ENCODE results near the gene NTNG2. TPM values are rescaled to one million over a fixed set of nuclear protein-coding genes. Genes with fewer than 3 reads are reported as not detected.
A peak's percentile ranks its signal among the peaks of the same experiment; 100 is the strongest.

The NTNG2 gene
- total RNA-seq, 2 donors from 2014 or later: 5.0 to 6.5 TPM

DNA sequence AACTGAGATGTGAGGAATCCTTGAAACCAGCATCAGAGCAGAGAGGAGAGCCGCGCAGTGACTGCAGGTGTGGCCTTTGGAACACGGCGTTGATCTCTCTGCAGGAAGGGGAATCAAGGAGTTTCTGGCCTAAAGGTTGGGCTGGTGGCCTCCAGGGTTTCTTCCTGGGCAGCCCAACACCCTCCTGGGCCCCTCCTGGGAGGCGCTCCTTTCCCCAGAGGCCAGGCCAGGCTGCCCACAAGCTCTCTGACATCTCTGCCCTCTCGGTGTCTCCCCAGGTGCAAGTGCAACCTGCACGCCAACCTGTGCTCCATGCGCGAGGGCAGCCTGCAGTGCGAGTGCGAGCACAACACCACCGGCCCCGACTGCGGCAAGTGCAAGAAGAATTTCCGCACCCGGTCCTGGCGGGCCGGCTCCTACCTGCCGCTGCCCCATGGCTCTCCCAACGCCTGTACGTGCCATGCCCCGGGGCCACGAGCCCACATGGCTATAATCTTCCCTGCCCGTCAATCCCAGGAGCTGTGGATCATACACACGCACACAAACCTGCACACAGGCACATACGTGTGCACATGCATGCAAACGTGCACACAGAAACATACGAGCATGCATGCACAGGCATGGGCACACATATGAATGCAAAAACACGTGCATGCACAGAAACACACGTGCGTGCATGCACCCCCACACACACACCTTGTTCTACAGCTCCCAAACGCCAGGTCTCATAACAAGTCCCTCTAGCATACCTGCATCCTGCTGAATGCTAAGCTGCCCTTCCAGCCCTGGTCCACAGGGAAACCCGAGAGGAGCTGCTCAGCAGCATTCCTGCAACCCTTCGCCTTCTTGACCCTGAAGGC lies 64.9 kb downstream of the NTNG2 start:
- DNase-seq (no peak), ATAC-seq (no peak)
- intact Hi-C loops (cut with DNase I): no loop called here

DNA sequence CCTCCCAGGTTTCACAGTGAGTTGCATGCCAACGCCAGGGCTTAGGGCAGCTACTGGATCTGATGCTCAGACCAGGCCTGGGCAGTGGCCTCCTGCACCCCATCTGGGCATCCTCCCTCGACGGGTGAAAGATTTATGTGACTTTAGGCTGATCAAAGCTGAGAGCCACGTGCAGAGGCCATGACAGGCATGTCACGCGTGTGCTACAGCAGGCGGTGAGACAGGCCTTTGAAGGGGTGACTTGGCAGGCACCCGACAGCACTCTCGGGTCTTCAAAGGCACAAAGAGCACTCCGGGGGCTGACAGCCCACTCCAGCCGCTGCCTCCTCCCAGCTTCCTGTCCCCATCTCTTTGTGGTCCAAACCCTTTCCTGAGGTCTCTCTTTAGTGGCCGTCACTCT lies 66.2 kb downstream of the NTNG2 start:
- ATAC-seq (no peak), DNase-seq (no peak)
- intact Hi-C loops (cut with DNase I): no loop called here

DNA sequence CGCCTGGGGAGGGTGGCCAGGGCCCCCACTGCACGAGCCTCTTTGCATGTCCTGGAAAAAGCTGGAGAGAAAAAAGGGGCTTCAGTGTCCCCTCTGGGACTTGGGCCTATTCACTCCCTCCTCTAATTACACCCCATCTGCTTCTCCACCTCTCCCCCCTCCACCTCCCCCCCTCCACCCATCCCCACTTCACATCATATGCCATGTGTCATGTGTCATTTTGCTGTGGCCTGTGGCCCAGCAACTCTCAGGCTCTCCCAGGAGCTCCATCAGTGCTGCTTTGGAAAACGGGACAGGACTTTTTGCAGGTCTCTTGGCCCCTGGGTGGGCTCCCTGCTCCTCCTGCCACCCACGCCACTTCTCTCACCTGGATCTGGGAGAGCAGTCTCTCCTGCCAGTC lies 68.7 kb downstream of the NTNG2 start:
- intact Hi-C loops (cut with DNase I): loop anchor here (5.0 to 10.0 kb wide), 4 partner anchors 58 to 466 kb away; no protein-coding TSS in a partner anchor
- ATAC-seq (no peak), DNase-seq (no peak)

DNA sequence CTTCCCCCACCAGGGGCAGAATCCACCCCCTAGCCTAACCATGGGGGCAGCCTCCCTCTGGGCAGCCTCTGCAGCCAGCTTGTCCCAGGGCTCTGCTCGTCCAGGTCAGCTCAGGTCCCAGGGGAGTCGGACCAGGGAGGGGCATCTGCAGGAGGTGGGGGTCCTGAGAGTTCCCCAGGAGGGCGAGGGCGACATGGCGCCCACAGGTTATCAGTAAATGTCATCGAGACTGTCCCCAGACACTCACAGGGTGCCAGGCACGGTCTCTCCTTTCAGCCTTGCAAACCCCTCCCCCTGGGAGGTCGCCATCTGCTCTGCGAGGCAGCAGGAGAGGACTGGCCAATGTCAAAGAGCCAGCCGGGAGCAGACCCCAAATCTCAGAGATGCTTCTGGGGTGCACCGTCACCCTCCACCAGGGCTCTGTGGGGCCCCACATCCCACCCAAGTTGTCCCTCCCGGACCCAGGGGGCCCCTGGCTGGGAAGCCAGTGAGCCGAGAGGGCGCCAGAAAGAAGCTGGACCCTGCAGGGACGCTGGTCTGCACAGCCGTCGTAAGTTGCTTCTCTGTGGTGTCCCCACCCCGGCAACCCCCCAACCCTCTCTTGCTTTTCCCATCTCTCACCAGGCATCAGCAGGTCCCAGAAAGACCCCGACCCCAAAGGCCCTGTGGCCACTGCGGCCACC lies 69.3 kb downstream of the NTNG2 start:
- intact Hi-C loops (cut with DNase I): loop anchor here (5.0 to 10.0 kb wide), 4 partner anchors 59 to 466 kb away; no protein-coding TSS in a partner anchor
- no peak for DNase-seq

DNA sequence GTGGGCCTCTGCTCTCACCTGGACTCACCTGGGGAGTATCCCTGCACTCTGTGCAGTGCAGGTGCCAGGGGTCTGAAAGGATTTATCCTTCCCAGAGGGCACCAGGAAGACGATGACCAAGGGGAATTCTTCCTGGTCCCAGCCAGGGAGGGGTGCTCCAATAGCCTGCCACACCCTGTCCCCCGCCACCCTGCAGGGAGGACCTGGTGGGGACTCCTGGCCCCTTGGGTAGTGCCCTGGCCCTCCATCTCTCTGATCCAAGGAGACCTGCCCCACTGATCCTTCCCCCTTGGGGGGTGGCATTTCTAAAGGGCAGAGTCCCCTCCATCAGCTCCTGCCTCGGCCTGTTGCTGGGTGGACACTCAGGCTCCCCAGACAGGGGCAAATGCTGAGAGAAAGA lies 70.7 kb downstream of the NTNG2 start:
- ATAC-seq (no peak), DNase-seq (no peak)
- intact Hi-C loops (cut with DNase I): loop anchor here (5.0 to 10.0 kb wide), 4 partner anchors 60 to 468 kb away; no protein-coding TSS in a partner anchor

More for the DNA sequence above, 69.3 kb downstream of the NTNG2 start:
- ATAC-seq: no peak

DNA sequence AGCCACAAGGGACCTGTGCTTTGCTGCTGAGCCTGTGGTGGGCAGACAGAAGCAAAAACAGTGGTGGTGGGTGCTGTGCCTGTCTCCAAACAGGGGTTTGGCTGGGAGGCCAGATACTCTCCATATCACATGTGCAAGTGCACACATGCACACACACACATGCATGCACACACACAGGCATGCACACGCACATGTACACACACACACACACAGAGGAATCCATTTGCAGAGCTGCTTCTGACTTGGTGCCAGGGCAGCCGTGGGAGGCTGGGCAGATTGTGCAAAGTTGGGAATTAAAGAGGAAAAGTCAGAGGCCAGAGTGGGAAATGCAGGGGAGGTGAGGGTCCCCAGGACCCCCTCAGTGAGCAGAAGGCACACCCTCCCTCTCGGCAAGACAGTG lies 71.3 kb downstream of the NTNG2 start:
- ATAC-seq (no peak), DNase-seq (no peak)
- intact Hi-C loops (cut with DNase I): loop anchor here (5.0 to 10.0 kb wide), 4 partner anchors 61 to 468 kb away; no protein-coding TSS in a partner anchor

DNA sequence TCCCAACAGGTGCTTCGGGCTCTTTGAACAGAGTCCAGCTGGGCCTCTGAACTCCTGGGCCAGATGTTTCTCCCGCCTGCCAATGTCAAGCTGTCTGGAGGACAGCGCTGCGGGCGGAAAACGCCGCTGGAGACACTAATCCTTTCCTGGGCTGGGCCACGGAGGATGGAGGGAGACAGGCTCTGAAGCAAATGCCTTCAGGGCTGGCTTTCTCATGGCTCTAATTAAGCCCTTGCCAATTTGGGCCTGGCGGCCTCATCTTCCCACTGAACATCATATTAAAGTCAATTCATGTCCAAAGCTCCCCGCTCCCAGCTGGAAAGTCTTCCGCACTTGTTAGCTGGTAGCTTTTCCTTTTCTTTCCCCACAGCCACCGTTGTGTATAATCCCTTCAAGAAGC lies 72.7 kb downstream of the NTNG2 start:
- ATAC-seq (no peak), DNase-seq (no peak)
- intact Hi-C loops (cut with DNase I): loop anchor here (5.0 to 10.0 kb wide), 4 partner anchors 62 to 470 kb away; no protein-coding TSS in a partner anchor

DNA sequence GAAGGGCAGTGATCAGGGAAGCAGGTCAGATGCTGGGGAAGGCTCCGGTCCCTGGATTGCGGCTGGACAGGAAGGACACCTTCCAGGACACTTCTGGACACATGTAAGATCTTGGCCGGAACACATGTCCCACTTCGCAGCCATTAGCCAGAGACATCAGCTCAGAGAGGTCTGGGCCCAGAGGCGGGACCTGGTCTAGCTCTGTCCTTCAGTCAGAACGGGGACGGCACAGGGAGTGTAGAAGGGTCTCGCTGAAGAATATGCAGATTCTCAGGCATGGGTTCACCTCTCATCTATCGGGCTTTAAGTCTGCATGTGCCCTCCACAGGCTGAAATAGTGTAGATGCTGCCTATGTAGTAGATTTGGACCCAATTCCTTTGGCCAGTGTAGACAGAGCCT lies 73.3 kb downstream of the NTNG2 start:
- intact Hi-C loops (cut with DNase I): loop anchor here (10.0 kb wide), 2 partner anchors 170 to 470 kb away; no protein-coding TSS in a partner anchor
- no peak for ATAC-seq
- no peak for DNase-seq

DNA sequence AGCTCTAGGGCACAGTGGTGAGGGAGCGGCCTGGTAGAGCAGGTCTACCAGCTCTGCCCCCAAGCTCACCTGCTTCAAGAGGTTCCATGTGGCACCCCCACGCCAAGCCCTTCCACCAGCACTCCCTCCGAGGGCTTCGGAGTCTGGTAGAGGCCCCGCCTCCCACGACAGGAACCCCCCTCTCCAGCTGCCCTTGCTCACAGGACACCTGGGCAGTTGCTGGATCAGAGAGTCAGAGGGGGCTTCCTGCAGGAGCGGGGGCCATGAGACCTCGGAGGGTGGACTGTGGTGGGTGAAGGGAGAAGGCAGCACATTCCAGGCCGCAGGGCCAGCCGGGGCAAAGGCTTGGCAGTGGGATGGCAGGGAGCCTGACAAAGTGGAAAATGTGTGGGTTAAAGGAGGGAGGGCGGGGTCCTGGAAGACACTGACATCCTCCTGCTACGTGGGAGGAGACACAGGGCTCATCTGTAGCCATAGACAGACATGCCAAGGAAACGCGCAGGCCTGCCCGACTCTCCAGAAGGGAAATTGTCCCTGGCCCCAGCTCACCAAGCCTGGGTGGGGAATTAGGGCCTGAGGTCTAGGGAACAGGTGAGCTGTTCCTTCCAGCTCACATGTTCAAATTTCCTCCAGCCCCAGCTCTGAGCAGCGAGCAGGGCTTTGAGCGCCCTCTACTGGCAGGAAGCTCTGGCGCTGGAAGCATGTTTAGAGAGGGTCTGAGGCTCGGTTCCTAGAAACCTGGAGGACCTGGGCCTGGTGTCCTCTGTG lies 74.2 kb downstream of the NTNG2 start:
- ATAC-seq (peak in 1 of 2 donors; percentile 7), DNase-seq (peak; percentile 77)
- intact Hi-C loops (cut with DNase I): loop anchor here (2.0 to 10.0 kb wide), 3 partner anchors 67 to 471 kb away; no protein-coding TSS in a partner anchor

DNA sequence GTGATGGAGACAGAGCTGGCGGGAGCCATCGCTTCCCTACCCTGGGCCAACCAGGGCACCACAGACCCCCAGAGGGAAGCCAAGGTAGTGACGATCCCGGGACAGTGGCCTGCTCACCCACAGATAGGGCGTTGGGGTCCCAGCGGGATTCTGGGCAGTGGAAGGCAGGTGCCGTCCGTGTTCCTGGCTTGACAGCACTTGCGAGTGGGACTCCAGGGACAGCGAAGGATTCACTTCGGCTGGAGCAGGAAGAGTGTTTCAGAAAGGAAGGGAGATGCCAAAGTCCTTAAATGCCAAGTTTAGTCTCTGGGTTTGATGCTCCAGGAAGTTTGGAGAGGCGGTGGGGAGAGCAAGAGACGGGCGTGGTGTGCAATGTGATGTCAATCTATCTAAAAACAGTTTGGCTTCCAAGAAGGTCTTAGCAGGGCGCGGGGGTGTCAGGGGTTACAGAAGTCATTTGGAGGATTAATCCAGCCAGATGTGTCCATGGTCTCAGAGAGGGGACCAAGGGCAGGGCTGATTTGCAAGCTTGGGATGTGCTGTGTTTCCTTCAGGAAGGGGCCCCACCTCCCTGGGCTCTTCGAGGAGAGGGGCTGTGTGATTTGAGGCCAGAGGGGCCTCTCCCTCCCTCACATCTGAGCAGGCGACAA lies 74.9 kb downstream of the NTNG2 start:
- intact Hi-C loops (cut with DNase I): loop anchor here (2.0 to 10.0 kb wide), 3 partner anchors 68 to 472 kb away; no protein-coding TSS in a partner anchor
- ATAC-seq: no peak
- DNase-seq: no peak

DNA sequence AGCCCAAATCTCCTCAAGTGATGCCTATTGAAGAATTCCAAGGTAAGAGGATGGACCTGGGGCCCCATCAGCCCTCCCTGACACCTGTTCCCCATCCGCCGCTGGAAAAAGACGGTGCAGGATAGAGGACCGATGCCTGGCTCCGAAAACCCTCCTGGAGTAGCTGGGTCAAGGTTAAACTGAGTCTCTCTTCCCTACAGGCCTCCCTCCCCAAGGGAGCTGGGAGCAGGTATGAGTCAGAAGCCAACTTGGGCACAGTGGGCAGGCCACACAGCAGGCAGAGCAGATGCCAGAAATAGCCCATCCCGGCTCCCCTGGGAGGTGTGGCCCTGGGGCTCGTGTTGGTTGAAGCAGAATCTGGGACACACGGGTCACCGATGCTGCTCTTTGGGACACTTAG lies 75.6 kb downstream of the NTNG2 start:
- intact Hi-C loops (cut with DNase I): loop anchor here (2.0 to 10.0 kb wide), 3 partner anchors 69 to 473 kb away; no protein-coding TSS in a partner anchor
- ATAC-seq: peak in 1 of 2 donors; percentile 11
- DNase-seq: no peak

DNA sequence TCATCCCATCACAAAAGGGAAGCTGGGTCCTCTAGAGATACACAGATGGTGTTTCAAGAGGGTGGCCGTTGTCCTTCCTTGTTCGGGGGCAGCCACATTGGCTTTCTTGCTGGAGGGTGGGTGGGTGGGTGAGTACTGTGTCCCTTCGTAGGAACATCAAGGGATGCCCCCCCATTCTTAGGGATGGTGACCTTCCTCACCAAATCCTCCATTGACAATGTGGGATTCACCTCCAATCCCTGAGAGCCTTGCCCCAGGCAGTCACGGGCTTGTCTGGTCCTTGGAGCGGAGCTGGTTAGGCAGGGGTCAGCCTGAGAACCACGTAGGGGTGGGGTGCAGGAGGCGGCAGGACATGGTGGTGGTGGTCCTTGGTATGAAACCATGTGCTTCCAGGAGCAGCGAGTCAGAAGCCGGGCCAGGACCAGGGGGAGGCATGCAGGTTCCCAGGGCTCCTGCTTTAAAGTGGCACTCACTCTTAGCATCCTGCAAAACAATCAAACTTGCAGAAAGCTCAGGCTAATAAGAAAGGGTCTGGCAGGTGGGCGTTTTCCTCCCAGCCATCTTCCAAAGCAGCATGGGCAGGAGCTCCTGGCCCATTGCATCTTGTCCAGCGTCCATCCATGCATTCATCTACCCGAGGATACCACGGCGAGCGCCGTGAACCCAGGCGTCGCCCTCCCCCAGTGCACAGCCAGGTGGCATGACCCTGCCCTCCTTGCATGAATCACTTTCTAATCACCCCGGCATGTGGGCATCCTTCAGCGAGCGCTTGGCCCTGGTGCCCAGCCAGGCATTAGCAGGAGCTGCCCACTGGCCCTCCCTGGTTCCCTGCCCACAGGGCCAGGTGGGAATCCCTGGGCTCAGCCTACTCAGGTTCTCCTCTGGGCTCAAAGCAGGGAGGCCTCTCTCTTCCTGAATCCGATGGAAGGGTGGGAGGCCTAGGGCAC lies 76.4 kb downstream of the NTNG2 start:
- no peak for ATAC-seq
- no peak for DNase-seq
- intact Hi-C loops (cut with DNase I): loop anchor here (10.0 kb wide), 2 partner anchors 173 to 473 kb away; no protein-coding TSS in a partner anchor

DNA sequence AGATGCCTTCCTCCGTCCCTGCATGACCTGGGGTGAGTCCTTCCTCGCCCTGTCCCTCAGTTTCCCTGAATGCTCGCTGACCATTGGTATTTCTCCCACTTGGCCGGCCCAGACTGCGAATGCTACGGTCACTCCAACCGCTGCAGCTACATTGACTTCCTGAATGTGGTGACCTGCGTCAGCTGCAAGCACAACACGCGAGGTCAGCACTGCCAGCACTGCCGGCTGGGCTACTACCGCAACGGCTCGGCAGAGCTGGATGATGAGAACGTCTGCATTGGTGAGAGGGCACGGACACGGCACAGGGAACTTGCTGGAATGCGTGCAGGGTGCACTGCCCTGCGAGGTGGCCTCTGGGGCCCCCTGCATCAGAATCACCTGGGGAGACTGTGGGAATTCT lies 77.1 kb downstream of the NTNG2 start:
- no peak for ATAC-seq
- DNase-seq: no peak
- intact Hi-C loops (cut with DNase I): loop anchor here (10.0 kb wide), 2 partner anchors 174 to 474 kb away; no protein-coding TSS in a partner anchor

DNA sequence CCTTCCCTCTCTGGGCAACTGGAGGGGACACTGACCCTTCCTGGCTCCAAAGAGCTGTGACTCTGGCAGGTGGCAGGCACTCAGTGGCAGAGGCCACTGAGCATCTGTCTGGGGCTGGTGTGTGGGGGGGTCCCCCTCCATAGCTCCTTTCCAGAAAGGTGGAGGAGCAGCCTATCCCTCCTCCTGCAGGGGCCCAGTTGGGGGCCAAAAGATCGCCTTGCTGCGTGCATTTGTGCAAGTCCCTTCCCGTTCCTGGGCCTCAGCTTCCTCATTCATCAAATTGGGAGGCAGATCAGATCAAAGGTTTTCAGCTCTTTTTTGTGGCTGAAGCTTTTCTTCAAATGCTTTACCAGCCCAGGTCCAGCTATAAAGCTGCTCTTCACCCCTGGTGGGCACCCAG lies 77.7 kb downstream of the NTNG2 start:
- intact Hi-C loops (cut with DNase I): loop anchor here (10.0 kb wide), 2 partner anchors 175 to 475 kb away; no protein-coding TSS in a partner anchor
- no peak for DNase-seq
- ATAC-seq: no peak

DNA sequence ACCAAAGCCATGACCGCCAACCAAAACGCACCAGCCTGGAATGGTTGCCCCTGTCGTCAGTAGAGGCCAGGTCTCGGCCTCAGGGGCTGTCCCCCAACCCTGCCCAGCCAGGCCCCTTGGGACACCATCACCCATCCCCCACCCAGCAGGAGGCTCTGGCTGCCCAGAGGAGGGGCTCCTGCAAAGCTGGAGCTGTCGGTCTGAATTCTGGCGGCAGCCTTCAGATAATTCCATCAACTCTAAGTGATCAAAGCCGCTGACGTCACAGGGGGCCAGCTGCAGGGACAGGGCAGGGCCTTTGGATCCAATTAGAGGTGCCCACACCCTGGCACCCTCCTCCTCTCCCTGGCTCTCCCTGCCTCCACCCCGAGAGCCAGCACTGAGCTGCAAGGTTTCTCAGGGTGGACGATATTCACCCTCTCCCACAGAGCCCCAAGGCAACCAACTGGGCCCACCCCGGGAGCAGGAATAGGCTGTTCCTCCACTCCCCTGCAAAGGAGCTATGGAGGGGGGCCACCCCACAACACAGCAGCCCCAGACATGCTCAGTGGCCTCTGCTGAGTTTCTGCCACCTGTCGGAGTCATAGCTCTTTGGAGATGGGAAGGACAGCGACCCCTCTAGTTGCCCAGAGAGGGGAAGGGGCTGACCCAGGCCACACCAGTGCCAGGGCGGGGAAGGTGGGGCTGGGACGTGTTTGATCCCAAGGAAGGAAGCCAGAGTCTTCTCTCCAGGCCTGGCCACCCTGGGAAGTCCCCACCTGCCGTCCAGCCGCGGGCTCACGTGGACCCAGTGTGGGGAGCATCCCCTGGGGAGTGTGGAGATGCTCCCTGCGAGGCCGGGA lies 78.4 kb downstream of the NTNG2 start:
- intact Hi-C loops (cut with DNase I): loop anchor here (10.0 kb wide), 2 partner anchors 175 to 475 kb away; no protein-coding TSS in a partner anchor
- no peak for DNase-seq
- no peak for ATAC-seq

DNA sequence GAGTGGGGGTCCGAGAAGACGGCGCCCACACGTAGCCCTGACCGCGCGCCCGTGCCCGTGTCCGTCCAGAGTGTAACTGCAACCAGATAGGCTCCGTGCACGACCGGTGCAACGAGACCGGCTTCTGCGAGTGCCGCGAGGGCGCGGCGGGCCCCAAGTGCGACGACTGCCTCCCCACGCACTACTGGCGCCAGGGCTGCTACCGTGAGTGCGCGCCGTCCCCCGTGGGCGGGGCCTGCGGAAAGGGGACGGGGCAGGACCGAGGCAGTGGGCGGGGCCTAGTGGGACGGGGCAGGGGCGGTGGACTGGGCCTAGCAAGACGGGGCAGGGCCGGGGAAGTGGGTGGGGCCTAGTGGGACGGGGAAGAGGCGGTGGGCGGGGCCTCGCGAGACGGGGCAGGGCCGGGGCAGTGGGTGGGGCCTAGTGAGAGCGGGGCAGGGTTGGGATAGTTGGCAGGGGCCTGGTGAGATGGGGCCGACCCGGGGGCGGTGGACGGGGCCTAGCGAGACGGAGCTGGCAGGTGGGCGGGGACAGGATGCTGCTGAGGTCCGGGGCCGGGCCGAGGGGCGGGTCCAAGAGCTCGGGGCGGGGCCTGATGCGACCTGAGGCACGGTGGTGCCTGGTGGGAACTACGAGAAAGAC lies 79.1 kb downstream of the NTNG2 start:
- ATAC-seq (peak; percentile 93 to 95), DNase-seq (peak; percentile 98)
- intact Hi-C loops (cut with DNase I): no loop called here

All from left cardiac atrium (tissue), 4 donors.